H1 (cell line): ENCODE measurements around the gene CLEC7A. TPM values are rescaled to one million over a fixed set of nuclear protein-coding genes. Genes with fewer than 3 reads are reported as not detected.

ENCODE experiments used
- BACH1 ChIP-seq: IDR thresholded peaks from 2 replicates; pipeline ENCODE4 v1.6.1; 2012; ENCODE audit warnings: low read length, improper control_type of control experiment
- CEBPB ChIP-seq: IDR thresholded peaks from 2 replicates; pipeline ENCODE4 v1.6.1; 2012; ENCODE audit warnings: low read depth, low read length
- CHD7 ChIP-seq: fragments of 300-600 bp; sonication (generic); IDR thresholded peaks from 2 replicates; pipeline ENCODE4 v1.7.1; 2012; ENCODE audit warnings: low read length, moderate library complexity, mild to moderate bottlenecking, inconsistent platforms; ENCODE audit not compliant: insufficient replicate concordance
- HDAC6 ChIP-seq: IDR thresholded peaks from one replicate; pipeline ENCODE4 v1.7.1; 2012; ENCODE audit warnings: low read depth, mild to moderate bottlenecking, inconsistent platforms, low read length, moderate library complexity
- JUN ChIP-seq: IDR thresholded peaks from 2 replicates; pipeline ENCODE4 v1.6.1; 2011; ENCODE audit warnings: low read depth, mild to moderate bottlenecking, improper control_type of control experiment, low read length
- KDM1A ChIP-seq: fragments of 200-600, 300-600 bp; sonication (generic); IDR thresholded peaks from 2 replicates; pipeline ENCODE4 v1.7.1; 2016; ENCODE audit warnings: mild to moderate bottlenecking, low read length, borderline replicate concordance
- POLR2A ChIP-seq, 2 experiments: IDR thresholded peaks; 1 replicate in 1 of 2; 2 replicates in 1 of 2; pipeline ENCODE4 v1.6.1; 2011; ENCODE audit warnings: low read depth in 2 of 2, low read length in 2 of 2, mild to moderate bottlenecking in 2 of 2; ENCODE audit errors: control extremely low read depth in 1 of 2
- SAP30 ChIP-seq: fragments of 300-600 bp; sonication (generic); IDR thresholded peaks from 2 replicates; pipeline ENCODE4 v1.7.1; 2012; ENCODE audit warnings: low read length, moderate library complexity, mild to moderate bottlenecking, inconsistent platforms; ENCODE audit not compliant: insufficient read depth, insufficient replicate concordance
- SIN3A ChIP-seq, 2 experiments: IDR thresholded peaks in 1 of 2; conservative IDR thresholded peaks in 1 of 2; 2 replicates each; pipeline ENCODE4 v1.6.1; 2011 to 2012; ENCODE audit warnings: low read length in 2 of 2, improper control_type of control experiment in 1 of 2, low read depth in 1 of 2, mild to moderate bottlenecking in 1 of 2
- SIRT6 ChIP-seq: IDR thresholded peaks from one replicate; pipeline ENCODE4 v1.7.1; 2012; ENCODE audit warnings: low read length, inconsistent platforms
- TBP ChIP-seq: IDR thresholded peaks from 2 replicates; pipeline ENCODE4 v1.6.1; 2011; ENCODE audit warnings: low read depth, low read length, improper control_type of control experiment
- USF2 ChIP-seq: IDR thresholded peaks from 2 replicates; pipeline ENCODE4 v1.6.1; 2011; ENCODE audit warnings: low read length, improper control_type of control experiment
- polyA plus RNA-seq, 7 experiments: library from polyadenylated mRNA; depleted of rRNA in 3 of 7; stranded (reverse) in 5 of 7; unstranded in 2 of 7; fragments of >200 nt in 5 of 7; fragments of 200-250 nt in 2 of 7; gene quantifications; 1 replicate in 5 of 7; 2 replicates in 1 of 7; 4 replicates in 1 of 7; pipeline versions ENCODE4 v1.2.1 to v1.2.3, GENCODE V29; 2011 to 2013; ENCODE audit warnings: missing spikeins in 2 of 7, mixed read lengths in 2 of 7
- total RNA-seq: library from RNA; stranded (reverse); fragmentation: NEBNext Ultra II Directional; extraction: Animal tissue kit (Norgen Biotek cat#: 25700); gene quantifications from 2 replicates; pipeline ENCODE4 v1.2.1, GENCODE V29; 2021

Gene CLEC7A
- total and polyA plus RNA-seq, 2 of the 8 experiments (the other 6 are each of a cell fraction or from before 2014, with no cell fraction given) = 0.09 to 0.15 TPM

DNA sequence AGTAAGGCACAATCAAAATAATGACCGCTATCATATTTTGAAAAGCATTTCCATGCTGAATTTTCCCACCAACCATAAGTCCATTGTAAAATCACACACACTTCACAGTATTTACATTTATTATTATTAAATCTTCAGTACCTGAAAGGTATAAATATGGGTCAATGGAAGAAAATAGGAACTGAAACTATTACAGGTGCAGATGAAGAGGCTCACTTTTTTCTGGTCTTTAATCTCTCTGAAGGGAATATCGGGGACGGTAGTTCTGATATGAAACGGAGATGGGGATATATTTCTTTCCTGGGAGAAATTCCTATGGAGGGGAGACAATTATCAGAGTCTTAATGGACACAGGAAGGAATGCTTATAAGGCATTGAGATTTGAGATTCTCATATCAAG is 59.6 kb downstream of the CLEC7A start (continued):
- no peak for TF ChIP-seq CHD7
- no peak for TF ChIP-seq HDAC6
- TF ChIP-seq JUN = no peak
- TF ChIP-seq CEBPB = no peak
- TF ChIP-seq SAP30 = no peak
- no peak for TF ChIP-seq POLR2A (IDR thresholded peaks at IDR 0.05; ENCODE audit: control extremely low read depth in 1 of 2, low read depth in 2 of 2, low read length in 2 of 2)
- TF ChIP-seq KDM1A = no peak
- TF ChIP-seq TBP = no peak
- TF ChIP-seq SIN3A (conservative IDR thresholded peaks at IDR 0.05 in 1 of 2, IDR thresholded peaks at IDR 0.05 in 1 of 2; ENCODE audit: low read depth in 1 of 2, low read length in 2 of 2) = no peak
- no peak for TF ChIP-seq SIRT6
- TF ChIP-seq USF2 = no peak
- TF ChIP-seq BACH1 = no peak
